AG08396 (cell line): ENCODE data around the gene DOK6.

Experiments used
- DNase-seq: peaks from one replicate; pipeline ENCODE4 v3.0.0; 2012; ENCODE audit warnings: low spot score, mixed read lengths

The DOK6 gene

DNA sequence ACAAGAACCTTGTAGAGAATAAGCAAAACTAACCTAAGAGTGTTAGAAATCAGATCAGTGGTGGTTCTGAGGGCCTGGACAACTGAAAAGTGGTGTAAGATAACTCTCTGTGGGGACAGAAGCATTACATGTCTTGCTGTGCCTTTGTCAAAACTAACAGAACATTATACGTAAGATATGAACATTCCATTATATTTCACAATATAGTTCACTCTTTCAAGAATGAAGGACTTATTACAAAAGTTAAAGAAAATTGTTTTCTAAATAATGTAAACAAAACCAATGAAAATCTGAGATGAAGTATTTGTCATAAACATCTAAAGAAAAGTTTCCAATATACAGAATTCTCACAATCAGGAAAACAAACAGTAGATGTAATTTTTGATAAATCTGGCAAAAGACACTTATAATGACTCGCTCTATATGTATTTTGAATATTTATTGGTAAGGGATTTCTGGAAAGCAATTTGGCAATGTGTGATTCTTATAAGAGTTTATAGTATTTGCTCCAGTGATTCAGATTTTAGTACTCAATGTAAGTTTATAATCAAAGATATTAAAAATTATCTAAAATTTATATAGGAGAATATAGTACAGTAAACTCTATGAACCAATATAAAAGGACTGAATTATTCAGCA is 288.6 kb downstream of the DOK6 start:
- DNase-seq: peak; percentile 21

DNA sequence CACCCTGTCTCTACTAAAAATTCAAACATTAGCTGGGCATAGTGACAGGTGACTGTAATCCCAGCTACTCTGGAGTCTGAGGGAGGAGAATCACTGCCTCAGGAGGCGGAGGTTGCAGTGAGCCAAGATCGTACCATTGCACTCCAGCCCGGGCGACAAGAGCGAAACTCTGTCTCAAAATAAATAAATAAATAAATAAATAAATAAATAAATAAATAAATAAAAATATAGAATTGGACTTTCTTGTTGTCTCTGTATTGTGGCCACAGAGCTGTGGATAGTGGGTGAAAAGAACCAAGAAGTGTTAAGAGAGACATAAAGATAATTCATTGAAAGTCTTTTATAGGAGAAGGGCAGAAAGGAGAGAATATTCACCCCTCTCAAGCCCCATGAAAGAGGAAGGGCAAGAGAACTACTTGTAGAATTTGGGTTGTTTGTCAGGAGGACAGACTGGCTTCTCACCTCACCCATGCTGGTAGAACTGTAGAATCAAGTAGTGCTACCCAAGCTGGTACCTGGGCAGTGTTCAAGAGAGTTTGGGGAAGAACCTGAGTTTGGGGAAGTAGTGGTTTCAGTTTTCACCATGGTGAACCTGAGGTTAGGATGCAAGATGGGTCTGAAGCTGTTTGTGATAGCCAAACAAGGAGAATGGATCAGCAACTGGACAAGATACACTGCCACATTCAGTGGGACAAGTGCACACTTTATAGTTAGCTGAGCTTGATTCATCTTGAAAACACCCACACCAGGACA is 290.5 kb downstream of the DOK6 start:
- no peak for DNase-seq

DNA sequence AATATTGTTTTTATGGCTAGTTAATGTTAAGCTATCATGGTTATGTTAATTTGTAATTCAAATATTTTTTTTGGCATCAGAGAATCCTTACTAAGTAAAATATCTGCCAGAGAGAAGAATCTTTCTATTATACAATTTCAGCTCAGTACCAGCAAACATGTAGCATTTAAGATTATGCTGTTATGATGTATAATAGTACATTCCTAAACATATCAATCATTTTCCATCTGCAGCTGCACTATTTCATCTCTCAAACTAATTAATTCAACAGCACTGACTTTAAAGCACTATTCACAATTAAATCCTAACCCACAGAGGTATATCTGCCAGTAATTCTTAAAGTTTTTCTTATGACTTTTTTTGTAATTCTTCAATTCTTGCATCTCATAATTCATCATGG is 296.4 kb downstream of the DOK6 start:
- no peak for DNase-seq

DNA sequence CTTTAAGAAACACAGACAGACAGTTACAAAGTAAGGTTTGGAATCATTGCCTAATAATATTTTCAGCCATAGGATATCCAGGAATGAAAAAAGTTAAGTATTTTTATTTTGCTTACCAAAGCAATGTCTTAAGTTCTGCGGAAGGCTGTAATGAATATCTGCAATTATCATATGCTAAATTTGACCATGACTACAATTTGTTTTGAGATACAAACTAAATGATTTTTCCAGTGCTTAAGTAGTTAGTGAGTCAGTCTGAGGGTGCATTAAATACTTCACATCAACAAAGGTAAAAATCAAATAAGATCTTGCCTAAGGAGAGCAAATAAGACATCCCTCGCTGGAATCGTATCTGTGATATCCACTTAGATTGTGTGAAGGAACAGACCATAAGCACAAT is 297.0 kb downstream of the DOK6 start:
- no peak for DNase-seq

DNA sequence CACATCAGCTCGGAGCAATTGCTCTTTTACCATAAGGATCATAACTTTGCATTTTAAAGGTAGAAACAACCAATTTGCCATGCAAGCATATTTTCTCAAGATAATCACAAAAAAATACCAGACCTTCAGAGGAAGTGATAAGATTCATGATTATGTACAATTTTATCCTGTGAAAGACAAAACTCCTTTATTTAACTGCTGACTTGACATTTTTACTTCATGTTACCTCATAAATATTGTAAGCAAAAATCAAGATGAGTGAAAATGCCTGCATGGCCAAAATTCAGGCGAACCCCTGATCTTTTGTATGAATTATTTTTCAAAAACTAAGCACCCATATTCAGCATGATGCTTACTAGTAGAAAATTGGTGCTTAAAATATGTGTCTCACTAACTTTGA is 300.6 kb downstream of the DOK6 start:
- DNase-seq: no peak

DNA sequence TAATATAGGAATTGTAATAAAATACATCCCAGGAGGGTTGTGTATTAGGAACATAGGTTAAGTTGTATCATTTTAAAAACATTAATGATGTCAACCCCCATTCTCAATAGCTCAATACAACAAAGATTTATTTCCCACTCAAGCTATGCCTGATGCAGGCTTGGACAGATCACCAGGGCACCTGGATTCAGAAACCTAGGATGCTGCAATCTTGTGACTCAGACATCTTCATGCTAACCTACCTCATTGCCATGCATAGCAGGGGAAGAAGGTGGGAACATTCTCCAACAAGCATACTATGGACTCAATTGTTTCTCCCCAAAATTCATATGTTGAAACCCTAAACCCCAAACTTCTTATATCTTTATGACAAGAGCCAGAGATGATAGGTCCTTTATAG is 302.8 kb downstream of the DOK6 start:
- DNase-seq: no peak

DNA sequence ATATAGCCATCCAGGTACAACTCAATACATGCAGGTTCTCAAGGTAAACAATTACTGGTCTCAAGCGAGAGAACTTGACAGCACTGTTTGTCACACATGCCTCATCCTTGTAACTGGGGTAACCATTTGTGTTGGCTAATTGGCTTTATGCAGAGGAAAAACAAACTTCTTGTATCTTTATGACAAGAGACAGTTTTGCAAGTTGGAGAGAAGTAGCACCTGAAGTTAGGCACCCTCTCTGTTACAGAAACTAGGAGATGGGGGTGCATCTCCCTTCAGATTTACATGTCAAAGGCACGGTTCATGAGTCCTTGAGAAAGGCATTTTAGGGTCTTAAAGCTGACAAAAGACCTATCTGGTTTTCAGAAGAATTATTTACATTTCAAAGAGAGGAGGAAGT is 305.3 kb downstream of the DOK6 start:
- no peak for DNase-seq

DNA sequence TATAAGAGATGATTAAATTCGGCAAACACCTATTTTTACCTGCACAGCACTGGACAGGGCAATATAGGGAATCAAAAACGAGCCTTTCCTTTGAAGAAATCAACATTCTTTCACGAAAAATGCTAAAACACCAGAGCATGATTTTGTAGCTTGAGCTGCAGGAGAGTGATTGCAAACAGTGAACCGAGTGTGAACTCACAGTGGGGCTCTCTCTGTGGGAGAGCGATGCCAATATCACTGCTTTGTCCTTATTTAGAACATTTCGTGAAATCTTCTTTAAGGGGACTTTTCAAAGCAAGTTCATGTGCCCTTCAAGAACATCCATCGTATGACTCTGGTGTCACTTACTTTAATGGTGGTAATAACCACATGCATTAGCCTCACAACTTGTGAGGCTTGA is 308.2 kb downstream of the DOK6 start:
- DNase-seq: no peak

DNA sequence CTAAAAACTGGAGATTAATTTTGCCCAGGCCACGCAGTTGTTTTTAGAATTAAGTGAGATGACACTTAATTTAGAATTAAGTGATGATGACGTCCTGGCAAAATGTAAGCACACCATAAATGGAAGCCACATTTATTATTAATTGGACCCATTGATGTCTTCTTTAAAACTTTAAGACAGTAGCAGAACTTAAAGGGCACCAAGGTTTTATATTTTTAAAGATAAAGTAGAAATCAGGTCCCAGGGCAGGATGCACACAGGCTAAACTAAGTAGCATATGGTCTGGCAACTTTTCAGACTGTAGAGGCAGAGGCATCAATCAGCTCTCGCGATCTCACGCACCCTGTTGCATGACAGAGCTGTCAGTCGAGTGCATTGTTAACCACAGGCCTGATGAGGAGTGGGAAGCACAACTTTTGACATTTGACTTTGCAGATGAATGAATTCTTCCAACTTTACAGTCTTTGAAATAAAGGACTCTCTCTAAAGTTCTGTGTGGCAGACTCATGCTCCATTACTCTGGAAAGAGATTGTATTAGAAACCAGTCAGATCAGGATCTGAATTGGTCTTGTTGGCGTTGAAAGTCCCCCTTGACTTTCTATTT is 314.6 kb downstream of the DOK6 start:
- DNase-seq: no peak

DNA sequence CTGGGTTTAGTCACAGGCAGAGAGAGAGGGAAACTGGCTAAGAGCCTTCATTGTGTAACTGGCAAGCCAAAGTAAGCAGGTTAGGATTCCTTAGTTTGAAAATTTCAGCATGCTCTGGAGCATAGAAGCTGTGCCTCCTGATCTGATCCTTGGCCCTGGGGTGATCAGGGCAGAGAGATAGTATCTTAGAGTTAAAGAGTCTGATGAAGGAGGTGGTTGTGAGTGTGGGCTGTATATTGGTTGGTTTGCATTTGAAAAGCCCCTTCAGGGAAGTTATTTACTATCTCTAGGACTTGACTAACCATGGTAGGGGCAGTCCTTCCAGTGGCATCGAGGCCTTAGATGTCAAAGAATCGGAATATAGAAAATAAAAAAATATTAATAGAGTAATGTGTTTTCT is 316.9 kb downstream of the DOK6 start:
- DNase-seq: no peak

DNA sequence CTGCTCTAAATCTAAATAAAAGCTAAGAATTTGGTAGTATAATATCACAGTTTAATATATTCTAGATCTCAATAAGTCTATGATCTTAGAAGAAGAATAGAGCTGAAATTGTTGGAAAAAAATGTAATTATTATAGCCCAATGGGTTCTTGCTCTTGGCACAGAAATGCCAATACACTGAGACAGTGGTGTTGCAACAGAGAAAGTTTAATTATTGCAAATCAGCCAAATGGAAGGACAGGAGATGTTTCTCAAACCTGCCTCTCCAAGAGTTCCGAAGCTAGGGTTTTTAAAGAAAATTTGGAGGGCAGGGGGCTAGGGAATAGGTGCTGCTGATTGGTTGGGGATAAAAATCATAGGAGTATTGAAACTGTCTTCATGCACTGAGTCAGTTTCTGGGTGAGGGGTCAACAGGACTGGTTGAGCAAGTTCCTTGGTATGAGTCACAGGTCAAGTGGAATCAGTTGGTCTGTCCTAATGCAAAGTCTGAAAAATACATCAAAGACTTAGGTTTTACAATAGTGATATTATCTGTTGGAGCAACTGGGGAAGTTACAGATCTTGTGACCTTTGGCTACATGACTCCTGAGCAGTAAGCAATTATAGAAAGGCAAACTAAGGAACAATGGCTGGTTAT is 318.3 kb downstream of the DOK6 start:
- no peak for DNase-seq

DNA sequence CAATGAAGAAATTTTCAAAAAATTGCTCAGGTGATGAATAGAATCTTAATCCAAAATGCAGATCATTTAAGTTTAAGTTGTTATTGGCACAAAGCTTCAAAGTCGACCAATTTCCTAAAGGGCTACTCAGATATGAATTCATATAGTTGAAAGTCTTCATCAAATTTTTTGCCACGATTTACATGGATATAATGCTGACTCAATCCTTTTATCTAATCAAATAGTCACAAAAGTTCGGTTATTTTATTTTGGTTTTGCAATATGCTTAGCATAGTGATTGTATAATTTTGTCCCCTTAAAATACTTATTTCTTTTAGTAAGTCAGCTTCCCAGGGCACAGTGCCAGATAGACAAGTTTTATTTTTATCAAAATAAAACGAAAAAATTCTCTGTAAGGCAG is 319.7 kb downstream of the DOK6 start:
- no peak for DNase-seq

DNA sequence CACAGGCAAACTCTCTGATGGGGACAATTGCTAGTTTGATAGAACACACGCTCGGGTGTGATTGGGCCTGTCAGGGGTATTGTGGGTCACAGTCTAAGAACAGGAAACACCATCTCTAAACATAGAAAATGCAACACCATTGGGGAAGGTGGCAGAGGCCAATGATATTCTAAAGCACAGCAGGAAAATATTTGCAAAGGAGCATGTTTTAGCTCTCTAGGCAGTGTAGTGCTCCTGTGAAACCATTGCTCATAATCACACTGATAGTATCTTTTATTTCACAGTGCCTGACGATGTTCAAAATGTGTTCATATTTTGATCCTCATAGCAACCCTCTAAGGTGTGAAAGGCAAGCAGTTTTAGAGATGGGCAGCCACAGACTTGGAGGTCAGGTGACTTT is 322.7 kb downstream of the DOK6 start:
- no peak for DNase-seq

DNA sequence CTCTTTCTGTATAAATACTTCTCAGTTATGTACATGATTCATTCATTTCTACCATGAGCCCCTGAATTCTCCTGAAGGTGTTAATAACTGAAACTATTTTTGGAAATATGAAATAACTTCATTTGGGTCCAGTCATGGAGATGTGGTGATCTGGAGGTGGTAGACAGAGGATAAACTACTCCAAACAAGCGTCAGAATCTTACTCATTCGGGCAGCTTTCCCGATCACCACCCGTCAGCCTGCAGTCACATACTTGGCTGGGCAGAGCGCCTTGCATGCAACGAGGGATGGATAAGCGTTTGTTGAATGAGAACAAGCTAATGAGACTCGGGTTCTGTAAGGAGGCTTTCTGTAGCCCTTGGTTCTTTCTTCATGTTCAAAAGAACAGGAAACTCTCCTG is 324.3 kb downstream of the DOK6 start:
- peak; percentile 80 for DNase-seq

DNA sequence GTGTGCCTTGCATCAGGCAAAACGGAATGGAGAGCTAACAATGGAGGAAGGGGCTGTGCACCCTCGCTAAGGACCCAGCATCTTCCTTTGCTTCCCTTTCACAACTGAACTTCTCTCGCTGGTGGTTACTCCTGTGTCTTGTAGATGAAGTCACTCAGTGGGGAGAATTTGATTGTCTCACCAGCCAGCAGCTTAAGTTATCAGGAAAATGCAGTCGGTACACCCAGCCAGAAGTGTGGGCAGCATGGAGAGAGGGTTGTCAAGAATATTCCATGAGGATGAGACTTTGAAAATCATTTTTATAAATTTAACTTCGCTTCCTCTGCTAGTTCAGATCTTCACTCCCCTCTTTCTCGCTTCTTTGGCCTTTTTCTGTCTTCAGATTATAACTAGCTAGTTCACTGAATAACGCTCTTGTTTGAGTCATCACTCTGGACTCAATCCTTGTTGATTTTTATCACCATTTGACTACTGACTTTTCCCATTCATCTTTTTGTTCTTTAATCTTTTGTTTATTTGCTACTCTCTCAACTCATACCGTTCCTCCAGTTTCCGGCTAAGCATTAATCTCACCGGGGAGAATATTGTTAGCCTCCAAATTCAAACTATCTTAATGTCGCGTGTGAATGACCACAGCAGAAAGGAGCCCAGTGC is 325.3 kb downstream of the DOK6 start:
- DNase-seq: no peak

DNA sequence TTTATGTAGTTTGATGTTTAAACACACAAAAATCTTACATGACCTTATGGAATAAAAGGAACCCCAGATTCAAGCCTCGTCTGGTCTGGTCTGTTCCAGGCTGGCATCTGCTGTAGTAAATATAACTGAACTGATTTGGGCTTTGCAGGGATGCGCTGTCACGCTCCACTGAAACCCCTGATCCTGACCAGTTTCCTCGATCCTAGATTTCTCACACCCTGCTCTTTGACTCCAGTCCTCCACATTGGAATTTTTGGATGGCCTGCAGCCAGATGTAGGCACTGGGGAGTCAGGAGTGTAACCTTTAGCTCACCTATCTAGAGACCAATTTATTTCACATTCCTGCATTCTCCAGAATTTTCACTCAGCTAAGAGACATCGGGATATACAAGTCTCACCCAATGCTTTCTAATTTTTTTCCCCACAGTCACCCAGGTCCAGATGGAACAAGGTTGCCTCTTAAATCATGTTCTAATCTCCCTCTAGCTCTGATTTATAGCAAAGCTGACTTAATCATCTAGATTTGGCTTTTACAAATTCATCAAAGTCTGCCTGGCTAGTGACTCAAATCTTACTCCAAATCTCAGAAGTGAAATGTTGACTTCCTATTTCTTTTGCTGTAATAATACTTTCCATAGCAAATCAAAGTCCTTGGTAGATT is 327.4 kb downstream of the DOK6 start:
- no peak for DNase-seq

DNA sequence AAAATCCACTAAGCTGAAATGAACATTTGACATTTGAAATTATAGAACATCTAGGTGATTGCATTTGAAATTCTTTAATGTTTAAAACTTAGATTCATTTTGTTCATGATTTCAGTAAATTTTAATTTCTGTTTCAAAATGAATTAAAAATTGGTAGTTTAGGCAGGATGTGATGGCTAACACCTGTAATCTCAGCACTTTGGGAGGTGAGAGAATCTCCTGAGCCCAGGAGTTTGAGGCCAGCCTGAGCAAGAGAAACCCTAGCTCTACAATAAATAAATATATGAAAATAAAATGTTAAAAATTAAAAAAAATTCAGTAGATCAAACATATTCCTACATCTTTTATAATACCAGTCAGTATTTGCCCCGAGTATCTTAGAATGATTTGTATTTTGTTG is 330.0 kb downstream of the DOK6 start:
- no peak for DNase-seq

DNA sequence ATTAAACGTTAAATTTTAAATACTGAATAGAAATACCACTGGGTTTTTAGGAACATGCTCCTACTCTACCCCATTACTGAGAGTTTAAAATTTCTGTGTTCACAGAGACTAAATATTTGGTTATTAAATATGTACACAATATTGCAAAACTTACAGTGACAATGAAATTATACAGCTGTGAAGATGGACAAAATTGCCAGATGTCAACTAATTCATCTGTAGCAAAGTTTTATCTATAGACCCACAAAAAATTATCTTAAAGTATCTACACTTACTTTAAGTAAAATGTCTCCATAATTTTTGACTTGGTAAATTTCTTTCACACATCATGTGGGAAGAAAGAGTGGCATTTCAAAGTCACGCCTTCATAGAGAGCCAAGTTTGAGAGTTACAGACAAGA is 333.8 kb downstream of the DOK6 start:
- no peak for DNase-seq

DNA sequence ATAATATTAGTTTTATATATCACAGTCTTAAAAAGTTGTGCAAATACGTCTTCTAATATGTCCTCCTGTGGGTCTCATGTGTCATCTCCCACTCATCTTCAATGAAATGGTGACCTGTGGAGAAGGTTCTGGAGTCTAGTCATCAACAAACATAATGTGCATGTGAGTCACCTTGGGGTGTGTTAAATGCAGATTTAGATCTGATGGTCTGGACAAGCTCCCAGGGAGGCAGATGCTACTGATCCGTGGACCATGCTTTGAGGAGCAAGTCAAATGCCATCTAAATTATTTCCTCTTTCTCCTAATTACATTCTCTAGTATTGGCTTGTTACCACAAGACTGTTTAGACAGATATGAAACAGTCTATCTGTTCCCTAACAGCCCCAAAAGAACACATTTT is 336.0 kb downstream of the DOK6 start:
- DNase-seq: no peak

DNA sequence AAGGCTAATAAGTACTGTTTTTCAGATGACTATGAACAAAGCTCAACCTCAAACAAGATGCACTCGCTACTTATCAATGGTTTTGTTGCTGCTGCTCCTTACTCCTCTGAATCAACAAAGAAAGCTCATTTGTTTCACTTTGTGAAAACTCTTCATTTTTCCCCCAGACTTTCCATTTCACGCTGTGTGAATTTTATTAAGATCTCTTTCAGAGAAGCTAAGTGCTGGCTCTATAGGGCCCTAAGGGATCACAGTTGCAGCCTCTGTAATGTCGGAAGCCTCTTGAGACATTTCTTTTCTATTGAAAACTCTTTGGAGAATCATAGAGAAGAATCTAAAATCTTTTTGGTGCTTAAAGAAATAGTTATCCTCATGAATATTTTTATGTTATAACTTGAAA is 337.2 kb downstream of the DOK6 start:
- no peak for DNase-seq

DNA sequence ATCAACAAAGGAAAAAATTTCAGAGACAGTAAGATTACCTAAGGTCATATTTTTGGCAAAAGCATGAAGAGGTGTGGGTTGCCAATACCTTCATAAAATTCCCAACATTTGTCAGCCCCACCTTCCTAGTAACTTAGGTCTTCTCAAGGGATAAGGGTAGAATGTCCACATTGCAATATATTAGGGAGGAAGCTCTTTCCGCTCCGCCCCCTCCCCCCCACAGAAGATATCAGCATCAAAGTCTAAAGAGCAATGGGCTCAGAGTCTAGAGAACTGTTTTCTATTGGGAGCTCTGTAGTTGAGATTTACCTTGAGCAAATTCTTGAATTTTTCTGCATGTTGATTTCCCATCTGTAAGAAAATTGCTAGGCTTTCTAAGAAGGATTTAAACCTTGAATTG is 346.7 kb downstream of the DOK6 start:
- no peak for DNase-seq

DNA sequence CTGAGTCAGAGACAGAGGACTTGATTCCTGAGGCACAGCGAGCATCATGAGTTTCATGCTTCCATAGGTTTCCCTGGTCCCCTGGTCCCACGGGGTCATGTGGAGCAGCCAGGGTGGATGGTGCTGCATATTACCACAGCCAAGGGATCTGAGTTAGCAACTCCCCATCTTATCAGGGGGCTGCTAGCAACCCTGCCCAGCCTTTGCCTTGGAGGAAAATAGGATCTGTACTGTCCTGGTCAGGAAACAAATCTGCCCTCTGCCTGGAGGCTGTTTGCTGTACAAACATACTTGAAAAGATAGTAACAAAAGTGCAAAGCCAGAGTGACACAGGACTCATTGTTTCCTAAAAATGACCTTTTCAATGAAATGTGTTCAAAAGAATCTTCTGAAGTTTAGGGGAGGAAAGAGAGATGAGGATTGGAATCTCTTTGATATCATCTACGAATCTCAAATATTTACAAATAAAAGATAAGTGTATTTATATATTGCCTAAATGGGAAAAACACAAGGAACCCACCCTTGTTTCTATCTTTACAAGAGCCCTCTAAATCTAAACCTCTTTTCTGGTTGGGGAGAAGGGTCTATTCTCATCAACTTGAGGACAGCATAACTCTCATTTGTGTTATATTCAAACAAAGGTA is 352.2 kb downstream of the DOK6 start:
- DNase-seq: no peak
